ENCODE data around the gene INPP5F.
"Not testable (repeated sequence)": the region's sequence is repeated elsewhere in the genome, so short reads cannot be mapped to it uniquely, and the experiment has no call there.

Gene INPP5F

GRCh38 chr10:119742947-119743648, 17.2 kb downstream of the INPP5F start:
- no peak for DNase-seq

- DNase-seq: no peak
Measured at GRCh38 chr10:119747940-119748339, 22.1 kb downstream of the INPP5F start.

GRCh38 chr10:119748871-119749270, 23.0 kb downstream of the INPP5F start:
- DNase-seq: no peak

DNA sequence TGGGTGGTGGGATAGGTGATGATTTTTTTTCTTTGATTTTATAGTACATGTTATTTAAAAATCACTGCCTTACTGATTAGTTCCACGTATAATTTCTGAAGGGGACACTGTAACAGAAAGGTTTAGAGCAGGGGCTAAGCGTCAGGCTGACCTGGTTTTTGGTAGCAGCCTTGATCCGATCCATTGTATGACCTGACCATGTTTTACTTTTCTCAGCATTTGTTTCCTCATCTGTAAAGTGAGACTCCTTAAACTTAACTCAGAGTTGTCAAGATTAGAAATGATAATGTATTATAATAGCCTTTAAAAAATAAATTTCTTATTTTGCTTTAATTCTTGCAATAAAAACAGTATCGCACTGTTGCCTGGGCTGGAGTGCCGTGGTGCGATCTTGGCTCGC, 23.6 kb downstream of the INPP5F start:
- DNase-seq: no peak

DNA sequence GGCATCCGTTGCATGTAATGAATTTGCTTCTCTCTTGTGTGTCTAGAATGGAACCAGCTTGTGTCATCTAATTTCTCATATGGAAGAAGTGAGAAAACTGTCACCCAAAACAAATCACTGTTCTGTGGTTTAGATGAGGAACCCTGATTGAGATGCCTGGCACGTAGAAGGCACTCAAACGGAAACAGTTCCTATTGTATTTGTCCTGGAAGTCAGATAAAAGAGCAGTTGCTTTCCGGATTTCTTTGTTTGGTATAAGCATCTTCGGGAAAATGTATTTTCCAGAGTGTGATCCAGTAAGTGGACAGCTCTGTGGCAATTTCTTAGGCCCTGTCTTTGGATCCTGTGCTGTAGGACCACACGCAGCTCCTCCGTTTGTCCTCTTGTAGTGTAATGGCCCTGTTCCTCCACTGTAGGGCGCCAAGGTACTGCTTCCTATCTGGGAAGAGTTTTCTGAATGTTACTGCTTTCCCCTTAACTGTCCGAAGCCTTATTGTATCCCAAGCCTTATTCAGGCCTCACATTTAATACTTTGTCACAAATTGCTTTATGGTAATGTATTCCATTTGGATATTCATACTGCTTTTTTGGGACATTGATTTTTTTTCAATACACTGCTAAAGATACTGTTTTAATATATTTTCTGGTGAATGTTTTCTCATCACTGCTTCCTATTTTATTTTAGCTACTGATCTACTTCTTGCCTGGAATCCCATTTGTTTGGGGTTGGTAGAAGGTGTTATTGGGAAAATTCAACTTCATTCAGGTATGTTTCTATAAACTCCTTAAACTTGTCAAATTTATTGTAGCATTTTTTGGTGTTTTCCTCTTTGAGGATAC, 24.8 kb downstream of the INPP5F start:
- DNase-seq: peak; percentile 70

GRCh38 chr10:119753309-119753708, 27.5 kb downstream of the INPP5F start:
- no peak for DNase-seq

DNA sequence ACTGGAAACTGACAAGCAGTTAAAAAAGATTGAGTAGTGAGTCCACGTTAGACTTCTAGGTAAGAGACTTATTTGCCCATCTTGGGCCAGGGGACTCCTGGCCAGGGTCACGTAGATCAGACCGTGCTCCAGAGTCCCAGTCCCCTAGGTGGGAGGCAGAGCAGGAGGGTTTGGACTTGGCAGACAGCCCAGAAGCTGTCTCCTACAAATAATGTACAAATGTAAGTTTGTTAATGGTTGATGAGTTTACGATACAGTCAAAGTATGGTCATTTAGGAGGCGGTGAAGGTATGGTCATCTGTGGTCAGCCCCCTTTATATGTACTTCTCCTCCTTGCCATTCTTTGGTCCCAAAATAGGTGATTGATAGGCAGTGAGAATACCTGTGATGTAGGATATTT, 28.2 kb downstream of the INPP5F start:
- no peak for DNase-seq

GRCh38 chr10:119754936-119755335, 29.1 kb downstream of the INPP5F start:
- DNase-seq: no peak

DNA sequence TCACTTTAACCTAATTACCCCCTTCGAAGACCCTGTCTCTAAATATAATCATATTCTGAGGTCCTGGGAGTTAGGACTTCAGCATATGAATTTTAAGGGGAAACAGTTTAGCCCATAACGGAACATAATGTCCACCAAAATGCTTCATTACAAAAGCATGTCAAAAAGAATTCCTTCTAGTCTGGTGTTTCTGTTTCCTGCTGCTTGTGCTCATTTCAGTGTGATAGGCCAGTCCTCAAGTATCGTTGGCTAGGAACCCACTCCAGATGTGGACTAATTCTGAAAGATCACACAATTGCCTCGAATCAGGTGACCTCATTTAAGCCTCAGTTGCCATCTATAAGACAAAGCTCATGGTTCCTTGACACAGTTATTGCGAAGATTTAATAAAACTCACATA, 29.6 kb downstream of the INPP5F start:
- DNase-seq: no peak

- no peak for DNase-seq
Measured at GRCh38 chr10:119758448-119759195, 32.8 kb downstream of the INPP5F start.

GRCh38 chr10:119759832-119760231, 34.0 kb downstream of the INPP5F start:
- DNase-seq: no peak

- DNase-seq: no peak
Measured at GRCh38 chr10:119761106-119761505, 35.3 kb downstream of the INPP5F start.

- no peak for DNase-seq
Measured at GRCh38 chr10:119762035-119762434, 36.2 kb downstream of the INPP5F start.

GRCh38 chr10:119762805-119763798, 37.3 kb downstream of the INPP5F start:
- no peak for DNase-seq

DNA sequence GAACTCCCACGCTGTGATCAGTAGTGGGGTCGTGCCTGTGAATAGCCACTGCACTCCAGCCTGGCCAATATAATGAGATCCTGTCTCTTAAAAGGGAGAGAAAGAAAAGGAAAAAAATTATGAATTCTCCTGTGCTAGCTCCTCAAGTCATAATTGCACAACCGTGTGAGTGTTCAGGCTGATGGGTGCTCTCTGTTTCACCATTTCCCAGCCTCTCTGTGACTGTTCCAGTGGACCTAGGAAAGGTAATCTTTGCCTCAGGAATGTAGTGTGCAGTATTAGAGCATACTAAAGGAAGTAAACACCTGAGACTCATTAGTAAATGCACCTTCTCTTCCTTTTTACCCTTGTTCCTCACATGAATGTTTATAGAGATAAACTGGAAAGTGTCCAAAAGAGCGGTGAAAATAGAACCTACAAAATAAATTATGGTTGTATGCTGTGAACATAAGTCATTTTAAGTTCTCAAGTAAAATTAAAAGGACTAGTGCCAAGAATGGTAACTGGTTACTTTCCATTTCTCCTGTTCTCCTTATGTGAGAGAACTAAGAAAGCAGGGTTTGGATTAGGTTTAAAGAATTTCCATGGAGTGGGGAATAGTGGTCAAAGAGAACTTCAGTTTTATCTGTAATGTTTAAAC, 42.7 kb downstream of the INPP5F start:
- DNase-seq: no peak

GRCh38 chr10:119769886-119770285, 44.0 kb downstream of the INPP5F start:
- DNase-seq: no peak

DNA sequence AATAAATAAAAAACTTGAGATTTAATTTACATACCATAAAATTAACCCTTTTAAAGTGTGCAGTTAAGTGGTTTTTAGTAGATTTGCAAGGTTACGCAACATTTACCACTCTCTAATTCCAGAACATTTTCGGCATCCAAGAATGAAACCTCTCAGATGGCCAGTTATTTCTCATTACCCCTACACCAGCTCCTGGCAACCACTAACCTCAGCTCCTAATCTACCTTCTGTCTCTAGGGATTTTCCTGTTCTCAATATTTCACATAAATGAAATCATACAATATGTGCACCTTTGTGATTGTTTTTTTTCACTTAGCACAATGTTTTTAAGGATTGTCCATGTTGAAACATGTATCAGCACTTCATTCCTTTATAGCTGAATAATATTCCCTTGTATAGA, 45.1 kb downstream of the INPP5F start:
- no peak for DNase-seq

DNA sequence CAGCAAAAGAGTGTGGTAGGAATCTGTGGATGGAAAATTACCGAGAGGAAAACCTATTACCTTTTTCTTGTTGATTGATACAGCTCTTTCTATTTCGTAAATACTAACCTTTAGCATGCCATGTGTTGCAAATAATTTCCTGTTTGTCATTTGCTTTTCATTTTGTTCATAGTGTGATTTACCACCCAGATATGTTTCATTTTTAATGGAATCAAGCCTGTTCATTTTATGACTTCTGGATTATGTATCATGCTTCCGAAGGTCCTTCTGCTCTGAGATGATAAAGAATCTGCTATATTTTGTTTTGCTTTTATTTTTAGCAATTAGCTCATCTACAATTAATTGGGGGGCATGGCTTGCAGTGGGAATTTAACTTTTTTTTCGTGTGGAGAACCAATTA, 46.5 kb downstream of the INPP5F start:
- no peak for DNase-seq

- DNase-seq: not testable (repeated sequence)
Measured at GRCh38 chr10:119773041-119773440, 47.2 kb downstream of the INPP5F start.

DNA sequence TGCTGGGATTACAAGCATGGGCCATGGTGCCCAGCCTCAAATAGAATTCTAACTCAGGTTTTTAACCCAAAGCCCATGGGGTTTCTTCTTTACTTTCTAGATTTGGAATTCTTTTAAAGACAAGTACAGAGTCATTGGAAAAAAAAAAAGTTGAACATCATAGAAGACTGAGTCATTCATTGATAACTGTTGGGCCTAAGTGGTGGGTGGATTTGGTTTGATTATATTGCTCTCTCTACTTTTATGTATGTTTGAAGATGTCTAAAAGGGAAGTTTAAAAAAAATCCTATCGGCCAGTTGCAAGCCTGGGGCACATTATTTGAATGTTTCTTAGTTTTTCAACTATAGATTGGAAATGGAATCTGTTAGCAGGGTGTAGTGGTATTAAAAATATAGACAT, 49.7 kb downstream of the INPP5F start:
- no peak for DNase-seq

DNA sequence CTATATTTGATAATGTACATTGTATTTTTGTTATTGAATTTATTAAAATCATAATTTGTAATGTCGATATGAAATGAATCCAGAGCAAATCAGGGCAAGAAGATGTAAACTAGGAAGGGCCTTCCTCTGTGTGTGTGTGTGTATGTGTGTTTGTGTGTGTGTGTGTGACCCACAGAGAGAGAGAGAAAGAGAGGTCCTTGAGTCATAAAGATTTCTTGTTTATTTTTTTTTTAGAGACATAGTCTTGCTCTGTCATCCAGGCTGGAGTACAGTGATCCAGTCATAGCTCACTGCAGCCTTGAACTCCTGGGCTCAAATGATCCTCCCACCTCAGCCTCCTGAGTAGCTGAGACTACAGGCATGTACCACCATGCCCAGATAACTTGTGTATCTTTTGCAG, 50.7 kb downstream of the INPP5F start:
- no peak for DNase-seq

DNA sequence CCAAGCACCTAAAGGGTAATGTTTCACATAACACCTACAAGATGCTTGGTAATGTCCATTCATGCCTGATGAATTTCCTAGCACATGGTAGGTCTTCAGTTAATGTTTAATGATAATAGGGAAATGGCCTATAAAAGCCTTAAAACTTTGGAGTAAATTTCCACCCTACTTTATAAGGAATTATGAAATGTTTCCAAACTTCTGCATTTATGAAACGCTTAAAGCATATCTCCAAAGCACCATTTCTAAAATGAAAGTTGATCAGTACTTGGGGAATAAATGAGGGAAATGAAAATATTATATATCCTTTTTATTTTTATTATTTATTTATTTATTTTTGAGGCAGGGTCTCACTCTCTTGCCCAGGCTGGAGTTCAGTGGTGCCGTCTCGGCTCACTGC, 51.8 kb downstream of the INPP5F start:
- no peak for DNase-seq
